Measurements from ENCODE around the gene SLC12A4.
"Not testable (repeated sequence)": the region's sequence is repeated elsewhere in the genome, so short reads cannot be mapped to it uniquely, and the experiment has no call there.

The SLC12A4 gene

GRCh38 chr16:67987460-67988160 is 19.2 kb upstream of the SLC12A4 start:
- no peak for DNase-seq (ENCODE audit: low read depth)

GRCh38 chr16:67986949-67987348 is 18.5 kb upstream of the SLC12A4 start:
- DNase-seq (ENCODE audit: low read depth), result no peak

- no peak for DNase-seq (ENCODE audit: low read depth)
Measured at GRCh38 chr16:67982011-67982696, 13.7 kb upstream of the SLC12A4 start.

- DNase-seq (ENCODE audit: low read depth), result no peak
Measured at GRCh38 chr16:67979955-67980678, 11.7 kb upstream of the SLC12A4 start, which contains the start of gene DPEP3. Gene DPEP3 (minus strand): TSS chr16:67980499. CDS start chr16:67980380, 119 bp downstream.

GRCh38 chr16:67977469-67978227 is 9.2 kb upstream of the SLC12A4 start:
- no peak for DNase-seq (ENCODE audit: low read depth)

- no peak for DNase-seq (ENCODE audit: low read depth)
Measured at GRCh38 chr16:67977005-67977404, 8.6 kb upstream of the SLC12A4 start.

- DNase-seq (ENCODE audit: low read depth), result no peak
Measured at GRCh38 chr16:67976205-67976604, 7.8 kb upstream of the SLC12A4 start.

GRCh38 chr16:67975321-67976105 is 7.1 kb upstream of the SLC12A4 start:
- DNase-seq (ENCODE audit: low read depth), result no peak

GRCh38 chr16:67972285-67972684 is 3.8 kb upstream of the SLC12A4 start:
- DNase-seq (ENCODE audit: low read depth), result not testable (repeated sequence)

- no peak for DNase-seq (ENCODE audit: low read depth)
Measured at GRCh38 chr16:67971111-67971510, 2.7 kb upstream of the SLC12A4 start.

GRCh38 chr16:67969254-67970039 is 1.0 kb upstream of the SLC12A4 start:
- DNase-seq (ENCODE audit: low read depth), result no peak

GRCh38 chr16:67967958-67968399 is 458 bp downstream of the SLC12A4 start:
- DNase-seq (ENCODE audit: low read depth), result no peak

- no peak for DNase-seq (ENCODE audit: low read depth)
Measured at GRCh38 chr16:67967183-67967957, 1.1 kb downstream of the SLC12A4 start.

GRCh38 chr16:67966549-67967182 is 1.8 kb downstream of the SLC12A4 start:
- DNase-seq (ENCODE audit: low read depth), result no peak

GRCh38 chr16:67965668-67966548 is 2.5 kb downstream of the SLC12A4 start:
- DNase-seq (ENCODE audit: low read depth), result no peak

- DNase-seq (ENCODE audit: low read depth), result no peak
Measured at GRCh38 chr16:67964477-67965131, 3.8 kb downstream of the SLC12A4 start.

GRCh38 chr16:67963662-67964321 is 4.6 kb downstream of the SLC12A4 start:
- DNase-seq (ENCODE audit: low read depth), result no peak

Measured in GM04504 (cell line).